ENCODE measurements around the gene NOTCH4.
"Not testable (repeated sequence)": the region's sequence is repeated elsewhere in the genome, so short reads cannot be mapped to it uniquely, and the experiment has no call there.

DNA sequence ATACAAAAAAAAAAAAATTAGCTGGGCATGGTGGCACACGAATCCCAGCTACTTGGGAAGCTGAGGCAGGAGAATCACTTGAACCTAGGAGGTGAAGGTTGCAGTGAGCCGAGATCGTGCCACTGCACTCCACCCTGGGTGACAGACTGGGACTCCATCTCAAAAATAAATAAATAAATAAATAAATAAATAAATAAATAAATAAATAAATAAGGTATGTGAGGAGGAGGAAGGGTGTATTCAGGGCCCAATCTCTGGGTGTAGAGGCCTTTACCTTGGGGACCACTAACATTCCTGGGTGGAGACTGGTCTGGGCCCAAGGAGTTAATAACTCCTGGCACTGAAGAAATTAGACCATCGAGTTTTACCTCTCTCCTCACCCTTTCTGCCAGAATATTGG is 12.4 kb downstream of the NOTCH4 start:
- TF ChIP-seq, protein P1, sequence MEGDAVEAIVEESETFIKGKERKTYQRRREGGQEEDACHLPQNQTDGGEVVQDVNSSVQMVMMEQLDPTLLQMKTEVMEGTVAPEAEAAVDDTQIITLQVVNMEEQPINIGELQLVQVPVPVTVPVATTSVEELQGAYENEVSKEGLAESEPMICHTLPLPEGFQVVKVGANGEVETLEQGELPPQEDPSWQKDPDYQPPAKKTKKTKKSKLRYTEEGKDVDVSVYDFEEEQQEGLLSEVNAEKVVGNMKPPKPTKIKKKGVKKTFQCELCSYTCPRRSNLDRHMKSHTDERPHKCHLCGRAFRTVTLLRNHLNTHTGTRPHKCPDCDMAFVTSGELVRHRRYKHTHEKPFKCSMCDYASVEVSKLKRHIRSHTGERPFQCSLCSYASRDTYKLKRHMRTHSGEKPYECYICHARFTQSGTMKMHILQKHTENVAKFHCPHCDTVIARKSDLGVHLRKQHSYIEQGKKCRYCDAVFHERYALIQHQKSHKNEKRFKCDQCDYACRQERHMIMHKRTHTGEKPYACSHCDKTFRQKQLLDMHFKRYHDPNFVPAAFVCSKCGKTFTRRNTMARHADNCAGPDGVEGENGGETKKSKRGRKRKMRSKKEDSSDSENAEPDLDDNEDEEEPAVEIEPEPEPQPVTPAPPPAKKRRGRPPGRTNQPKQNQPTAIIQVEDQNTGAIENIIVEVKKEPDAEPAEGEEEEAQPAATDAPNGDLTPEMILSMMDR (conservative IDR thresholded peaks at IDR 0.05; ENCODE audit: low read depth, low read length), result not testable (repeated sequence)
- not testable (repeated sequence) for TF ChIP-seq POLR2A (IDR thresholded peaks at IDR 0.05; ENCODE audit: low read depth, low read length); BHLHE40 (IDR thresholded peaks at IDR 0.05; ENCODE audit: low read depth, low read length); FOS (IDR thresholded peaks at IDR 0.05; ENCODE audit: low read depth, low read length); MAZ (IDR thresholded peaks at IDR 0.05; ENCODE audit: borderline replicate concordance, low read depth, low read length); RAD21 (IDR thresholded peaks at IDR 0.05; ENCODE audit: low read length); NFE2L2 (IDR thresholded peaks at IDR 0.05; ENCODE audit: low read depth, low read length); RFX5 (IDR thresholded peaks at IDR 0.05; ENCODE audit: low read depth, low read length)
